Naive B cell (primary cell): Measurements from ENCODE around the gene PLVAP. TPM values are rescaled to one million over a fixed set of nuclear protein-coding genes. Genes with fewer than 3 reads are reported as not detected.

Experiments used
- ATAC-seq, 2 donors: fragments of 150-1000 bp; cut with Tn5 transposase; 2 replicates each; pipeline ENCODE4 v1.10.0; 2021; ENCODE audit warnings: low read depth in 2 of 2, mild to moderate bottlenecking in 2 of 2, moderate library complexity in 2 of 2
- DNase-seq: peaks from one replicate; pipeline ENCODE4 v3.0.0; 2022
- H3K27ac Mint-ChIP-seq, 6 donors: one replicate each; pipeline ENCODE4 v1.8.0; 2020 to 2022; ENCODE audit warnings: mild to moderate bottlenecking in 6 of 6, mixed read lengths in 6 of 6, moderate library complexity in 5 of 6, inconsistent platforms in 2 of 6
- H3K27me3 Mint-ChIP-seq, 3 donors: one replicate each; pipeline ENCODE4 v1.8.0; 2021 to 2022; ENCODE audit warnings: mixed read lengths in 3 of 3, mild to moderate bottlenecking in 1 of 3
- H3K36me3 Mint-ChIP-seq, 2 donors: one replicate each; pipeline ENCODE4 v1.8.0; 2020 to 2022; ENCODE audit warnings: mixed read lengths in 2 of 2, inconsistent platforms in 1 of 2, mild to moderate bottlenecking in 1 of 2
- H3K4me1 Mint-ChIP-seq, 3 donors: one replicate each; pipeline ENCODE4 v1.8.0; 2020 to 2022; ENCODE audit warnings: mixed read lengths in 3 of 3, inconsistent platforms in 1 of 3, mild to moderate bottlenecking in 1 of 3, moderate library complexity in 1 of 3
- H3K4me3 Mint-ChIP-seq, 8 donors: one replicate each; pipeline ENCODE4 v1.8.0; 2020 to 2022; ENCODE audit warnings: mild to moderate bottlenecking in 8 of 8, mixed read lengths in 8 of 8, moderate library complexity in 8 of 8, inconsistent platforms in 2 of 8
- H3K9me3 Mint-ChIP-seq, 7 donors: one replicate each; pipeline ENCODE4 v1.8.0; 2020 to 2022; ENCODE audit warnings: mixed read lengths in 7 of 7, mild to moderate bottlenecking in 5 of 7, inconsistent platforms in 2 of 7, moderate library complexity in 1 of 7
- polyA plus RNA-seq, 6 donors: library from polyadenylated mRNA; unstranded; fragments of 300-500 nt; fragmentation: Illumina TruSeq; gene quantifications; one replicate each; pipeline ENCODE4 v1.2.3, GENCODE V29; 2021; ENCODE audit warnings: low read depth in 6 of 6

PLVAP gene
- polyA plus RNA-seq, 6 donors from 2014 or later = not detected

DNA sequence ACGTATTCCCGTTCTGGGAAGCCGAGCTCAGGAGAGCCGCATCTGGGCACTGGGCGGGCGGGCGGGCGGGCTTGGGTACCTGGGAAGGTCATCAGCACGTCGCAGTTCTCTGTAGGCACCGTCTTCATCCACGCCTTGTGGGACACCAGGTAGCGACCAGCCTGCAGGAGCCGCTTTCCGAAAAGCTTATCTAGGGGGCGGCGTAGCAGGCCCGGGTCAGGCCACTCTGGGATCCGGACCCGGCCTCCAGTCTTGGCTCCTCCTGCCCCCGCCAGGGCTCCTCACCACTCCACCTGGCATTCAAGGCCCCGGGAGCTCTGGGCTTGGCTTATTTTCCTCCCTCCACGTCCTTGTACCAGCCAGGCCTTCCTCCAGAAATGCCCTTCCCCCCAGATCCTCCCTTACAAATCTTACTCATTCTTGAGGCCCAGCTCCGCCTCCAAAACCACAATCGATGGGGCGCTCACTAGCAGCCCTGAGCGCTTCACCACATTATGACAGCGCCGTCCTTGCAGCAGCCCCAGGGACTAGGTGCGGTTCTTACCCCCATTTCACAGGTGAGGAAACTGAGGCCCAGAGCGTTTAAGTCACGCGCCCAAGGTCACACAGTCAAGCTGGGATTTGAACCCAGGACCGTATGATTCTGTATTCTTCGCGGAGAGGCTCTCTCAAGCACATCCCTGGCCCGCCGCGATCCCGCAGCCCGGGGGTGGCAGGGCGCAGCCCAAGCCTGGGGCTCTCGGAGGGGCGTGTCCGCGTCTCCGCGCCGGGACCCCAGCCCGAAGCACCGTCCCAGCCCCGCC lies 43.3 kb downstream of the PLVAP start:
- H3K27me3 Mint-ChIP-seq = peaks cover 0 to 21% (median 16%) of the 10 kb centered on the region in 3 donors
- DNase-seq (peak; percentile 48), ATAC-seq (peak in 1 of 2 donors; percentile 7)
- no peaks in the 10 kb centered on the region for H3K9me3 Mint-ChIP-seq
- H3K27ac Mint-ChIP-seq = peak overlapping the region in 5 of 6 donors; percentile 2 to 78 (median 70)
- H3K4me1 Mint-ChIP-seq = peaks cover 30 to 45% (median 34%) of the 10 kb centered on the region in 3 donors
- no peaks in the 10 kb centered on the region for H3K36me3 Mint-ChIP-seq
- H3K4me3 Mint-ChIP-seq = peak overlapping the region; percentile 80 to 90 (median 84)

DNA sequence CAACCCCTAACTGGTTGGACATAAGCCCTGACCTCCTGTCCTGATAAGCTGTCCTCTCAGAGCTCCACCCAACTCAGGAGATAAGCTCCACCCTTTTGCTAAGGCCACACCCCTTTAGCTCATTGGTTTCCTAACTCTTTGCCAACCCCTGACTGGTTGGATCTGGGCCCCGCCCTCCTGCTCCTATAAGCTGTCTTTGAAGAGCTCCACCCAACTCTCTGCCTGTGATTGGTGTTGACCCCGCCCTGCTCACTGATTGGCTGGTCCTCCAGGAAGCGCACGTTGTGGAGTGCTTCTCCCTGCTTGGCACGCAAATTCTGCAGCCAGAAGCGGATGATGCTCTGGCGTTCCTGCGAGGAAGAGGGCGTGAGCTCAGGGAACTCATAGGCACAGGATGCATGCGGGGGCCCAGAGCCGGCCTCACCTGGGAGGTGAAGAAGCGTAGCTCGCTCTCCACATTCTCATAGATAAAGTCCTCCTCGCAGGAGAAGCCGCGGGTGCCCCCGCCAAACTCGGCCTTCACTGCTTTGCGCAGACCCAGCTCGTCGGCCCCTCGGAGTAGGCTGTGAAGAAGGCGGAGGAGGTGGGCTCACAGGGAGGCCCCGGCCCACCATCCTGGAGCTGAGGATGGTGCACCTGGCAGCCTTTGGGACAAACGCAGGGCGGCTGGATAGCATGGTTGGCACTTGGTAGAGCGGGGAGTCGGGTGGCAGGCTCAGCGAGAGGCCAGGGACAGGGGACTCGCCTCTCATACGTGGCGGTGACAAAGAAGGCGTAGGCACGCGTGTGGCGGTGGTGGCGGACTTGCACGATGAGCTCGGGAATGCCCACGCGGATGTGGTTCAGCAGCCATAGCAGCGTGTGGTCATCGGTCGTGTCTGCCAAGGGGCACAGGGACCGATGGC lies 44.2 kb downstream of the PLVAP start:
- peak overlapping the region in 7 of 8 donors; percentile 25 to 75 (median 53) for H3K4me3 Mint-ChIP-seq
- H3K4me1 Mint-ChIP-seq = peaks cover 30 to 36% (median 34%) of the 10 kb centered on the region in 3 donors
- ATAC-seq = no peak
- no peak overlapping the region for H3K27ac Mint-ChIP-seq
- DNase-seq = no peak
- H3K36me3 Mint-ChIP-seq = no peaks in the 10 kb centered on the region
- H3K27me3 Mint-ChIP-seq = peaks cover 0 to 21% (median 16%) of the 10 kb centered on the region in 3 donors
- no peaks in the 10 kb centered on the region for H3K9me3 Mint-ChIP-seq

DNA sequence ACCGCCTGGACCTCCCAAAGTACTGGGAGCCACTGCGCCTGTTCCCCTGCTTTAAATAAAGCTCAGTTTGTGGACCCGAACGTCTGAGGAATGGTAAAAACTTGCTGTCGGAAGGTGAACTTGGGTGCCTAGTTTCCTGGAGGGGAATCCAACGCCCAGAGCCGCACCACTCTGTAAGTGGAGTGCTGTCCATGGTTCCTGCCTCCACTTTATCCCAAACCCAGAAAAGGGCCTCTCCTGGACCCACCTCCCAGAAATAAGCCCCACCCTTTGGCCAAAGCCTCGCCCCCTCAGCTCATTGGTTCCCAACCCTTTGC lies 44.8 kb downstream of the PLVAP start:
- Mint-ChIP-seq H3K27me3 (peaks cover 0 to 21% (median 16%) of the 10 kb centered on the region in 3 donors), H3K4me1 (peaks cover 31 to 37% (median 31%) of the 10 kb centered on the region in 3 donors), H3K36me3 (no peaks in the 10 kb centered on the region), H3K9me3 (no peaks in the 10 kb centered on the region), H3K27ac (no peak overlapping the region), H3K4me3 (peak overlapping the region in 3 of 8 donors; percentile 47 to 75 (median 51))
- DNase-seq (no peak), ATAC-seq (no peak)

DNA sequence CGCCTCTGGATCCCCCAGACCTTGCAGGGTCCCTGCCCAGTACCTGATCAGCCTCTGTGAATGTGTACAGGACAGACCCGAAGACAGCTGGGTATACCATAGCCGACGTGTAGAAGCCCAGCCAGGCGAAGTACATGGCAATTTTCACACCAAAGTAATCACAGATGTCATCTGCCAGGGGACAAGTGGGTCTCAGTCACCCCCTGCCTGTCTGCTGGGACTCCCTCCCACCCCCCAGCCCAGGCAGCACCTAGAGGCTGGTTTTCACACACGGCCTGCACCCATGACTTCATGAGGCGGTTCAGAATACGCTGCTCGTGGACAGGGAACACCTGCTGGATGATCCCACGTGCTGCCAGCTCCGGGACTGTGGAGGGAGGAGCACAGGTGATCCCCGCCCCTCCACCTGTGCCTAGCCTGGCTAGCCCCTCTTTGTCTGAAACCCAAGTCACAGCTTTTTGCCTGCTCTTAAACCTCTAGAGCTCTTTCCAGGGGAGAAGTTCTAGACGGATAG lies 46.0 kb downstream of the PLVAP start:
- Mint-ChIP-seq H3K4me1 (peaks cover 22 to 28% (median 23%) of the 10 kb centered on the region in 3 donors), H3K36me3 (no peaks in the 10 kb centered on the region), H3K9me3 (no peaks in the 10 kb centered on the region), H3K27me3 (peaks cover 0 to 21% (median 16%) of the 10 kb centered on the region in 3 donors), H3K4me3 (peak overlapping the region in 4 of 8 donors; percentile 44 to 59 (median 54)), H3K27ac (no peak overlapping the region)
- ATAC-seq = no peak
- no peak for DNase-seq

DNA sequence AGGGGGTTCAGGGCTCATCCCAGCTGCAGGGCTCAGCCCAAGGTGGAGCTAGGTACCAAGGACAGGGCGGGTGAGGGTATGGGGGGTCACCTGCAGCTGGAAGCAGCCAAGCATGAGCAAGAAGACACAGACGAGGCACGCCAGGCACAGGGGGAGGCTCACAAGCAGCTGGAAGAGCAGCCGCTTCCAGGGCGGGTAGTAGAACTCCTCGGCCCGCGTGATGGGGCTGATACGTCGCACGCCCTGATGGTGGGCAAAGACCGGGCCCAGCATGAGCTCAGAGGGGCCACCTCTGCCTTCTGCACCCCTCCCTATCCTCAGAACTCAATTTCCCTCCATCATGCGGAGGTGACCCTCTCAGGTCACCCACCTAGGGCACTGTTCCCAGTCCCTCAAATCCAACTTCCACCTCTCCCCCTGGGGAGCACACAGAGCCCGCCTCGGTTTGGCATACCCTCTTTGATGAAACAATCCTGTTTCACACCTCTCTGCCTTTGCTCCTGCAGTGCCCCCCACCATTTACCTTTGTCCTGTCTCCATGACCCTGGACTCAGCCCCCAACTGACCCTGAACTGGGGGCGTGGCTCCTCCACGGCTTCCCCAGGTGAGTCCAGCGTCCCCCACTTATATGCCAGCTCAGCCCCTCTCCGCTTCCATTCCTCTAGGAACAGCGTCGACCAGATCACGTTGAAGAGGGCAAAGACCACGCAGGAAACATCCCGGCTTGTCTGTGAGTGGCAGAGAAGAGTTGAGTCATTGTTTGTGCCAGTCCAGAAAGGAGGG lies 46.7 kb downstream of the PLVAP start:
- Mint-ChIP-seq H3K36me3 (no peaks in the 10 kb centered on the region), H3K9me3 (no peaks in the 10 kb centered on the region), H3K27ac (peak overlapping the region in 3 of 6 donors; percentile 60 to 70 (median 69)), H3K27me3 (peaks cover 0 to 21% (median 16%) of the 10 kb centered on the region in 3 donors), H3K4me3 (peak overlapping the region; percentile 39 to 71 (median 64)), H3K4me1 (peaks cover 22 to 25% (median 23%) of the 10 kb centered on the region in 3 donors)
- ATAC-seq (no peak), DNase-seq (no peak)

DNA sequence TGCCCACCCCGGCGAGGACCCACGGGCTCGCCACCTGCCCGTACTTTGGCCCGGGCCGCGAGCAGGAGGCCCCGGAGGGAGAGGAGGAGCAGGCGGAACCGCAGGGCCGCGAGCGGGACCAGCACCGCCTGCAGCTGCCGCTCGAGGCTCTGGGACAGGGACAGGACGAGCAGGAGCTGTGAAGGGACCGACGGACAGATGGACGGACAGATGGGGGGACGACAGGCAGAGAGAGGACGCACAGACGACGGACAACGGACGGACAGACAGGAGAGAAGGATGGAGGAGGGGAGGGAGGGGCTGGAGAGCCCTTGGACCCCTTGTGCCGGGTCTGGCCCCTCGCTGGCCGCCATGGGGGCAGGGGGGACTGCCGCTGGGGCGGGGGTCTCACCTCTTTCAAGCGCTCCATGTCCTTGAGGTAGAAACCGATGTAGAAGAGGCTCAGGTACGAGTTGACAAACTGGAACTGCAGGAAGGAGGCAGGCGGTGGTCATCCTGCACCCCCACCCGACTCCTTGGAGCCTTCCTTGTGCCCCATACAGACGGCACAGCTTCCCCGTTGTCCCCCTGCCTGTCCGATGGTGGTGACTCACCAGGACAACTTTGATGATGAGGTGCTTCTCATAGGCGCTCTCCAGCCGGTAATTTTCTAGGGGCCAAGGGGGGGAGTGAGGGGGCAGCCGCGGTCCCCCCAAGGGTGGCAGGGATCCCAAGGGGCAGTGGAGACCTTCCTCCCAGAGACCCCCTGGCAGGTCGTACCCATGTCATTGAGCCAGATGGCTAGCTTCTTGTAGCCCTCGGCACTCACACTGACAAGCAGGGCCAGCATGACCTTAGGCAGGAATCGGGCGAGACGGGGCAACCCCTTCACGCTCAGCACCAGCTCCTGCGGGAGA lies 47.5 kb downstream of the PLVAP start:
- H3K27me3 Mint-ChIP-seq = peaks cover 0 to 21% (median 16%) of the 10 kb centered on the region in 3 donors
- H3K27ac Mint-ChIP-seq = no peak overlapping the region
- H3K4me3 Mint-ChIP-seq = peak overlapping the region; percentile 42 to 84 (median 66)
- H3K36me3 Mint-ChIP-seq = no peaks in the 10 kb centered on the region
- H3K4me1 Mint-ChIP-seq = peaks cover 16 to 20% (median 17%) of the 10 kb centered on the region in 3 donors
- H3K9me3 Mint-ChIP-seq = no peaks in the 10 kb centered on the region
- DNase-seq (no peak), ATAC-seq (no peak)

DNA sequence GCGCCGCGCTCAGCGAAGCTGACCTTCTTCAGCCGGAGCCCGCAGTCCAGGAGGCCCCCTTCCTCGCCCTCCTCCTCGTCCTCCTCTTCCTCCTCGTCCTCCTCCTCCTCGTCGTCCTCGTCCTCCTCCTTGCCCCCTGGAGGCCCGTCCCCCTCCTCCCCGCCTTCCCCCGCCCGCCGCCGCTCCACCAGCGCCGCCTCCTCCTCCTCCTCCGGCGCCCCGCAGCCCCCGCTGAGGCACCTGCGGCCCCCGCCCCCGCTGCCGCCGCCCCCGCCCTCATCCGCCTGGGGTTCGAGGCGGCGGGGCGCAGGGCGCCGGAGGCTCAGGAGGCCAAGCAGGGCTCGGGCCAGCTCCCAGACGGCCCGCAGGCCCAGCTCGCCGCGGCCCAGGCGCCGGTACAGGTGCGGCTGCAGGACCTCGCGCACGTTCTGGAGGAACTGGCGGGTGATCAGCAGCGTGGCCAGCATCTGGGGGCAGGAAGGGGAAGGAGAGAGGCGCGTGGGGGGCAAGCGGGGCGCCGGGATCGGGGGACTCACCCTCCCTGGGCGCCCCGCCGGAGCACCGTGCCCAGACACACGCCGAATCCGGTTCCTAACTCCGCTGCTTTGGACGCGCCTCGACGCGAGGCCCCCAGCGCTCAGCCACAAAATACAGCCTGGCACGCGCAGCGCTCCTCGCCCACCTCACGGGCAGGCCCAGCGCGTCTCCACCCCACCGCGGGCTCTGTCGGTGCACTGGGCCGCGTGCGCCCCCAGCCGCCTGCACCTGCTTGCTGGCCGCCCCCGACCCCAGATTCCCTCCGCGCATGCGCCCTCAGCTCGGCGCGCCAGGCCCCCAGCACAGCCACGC lies 48.4 kb downstream of the PLVAP start:
- Mint-ChIP-seq H3K27ac (peak overlapping the region in 1 of 6 donors; percentile 24), H3K9me3 (no peaks in the 10 kb centered on the region), H3K4me1 (peaks cover 8 to 14% (median 14%) of the 10 kb centered on the region in 3 donors), H3K36me3 (no peaks in the 10 kb centered on the region), H3K27me3 (peaks cover 0 to 17% (median 11%) of the 10 kb centered on the region in 3 donors), H3K4me3 (peak overlapping the region in 7 of 8 donors; percentile 64 to 86 (median 81))
- DNase-seq (peak; percentile 38), ATAC-seq (peak; percentile 33 to 34)

DNA sequence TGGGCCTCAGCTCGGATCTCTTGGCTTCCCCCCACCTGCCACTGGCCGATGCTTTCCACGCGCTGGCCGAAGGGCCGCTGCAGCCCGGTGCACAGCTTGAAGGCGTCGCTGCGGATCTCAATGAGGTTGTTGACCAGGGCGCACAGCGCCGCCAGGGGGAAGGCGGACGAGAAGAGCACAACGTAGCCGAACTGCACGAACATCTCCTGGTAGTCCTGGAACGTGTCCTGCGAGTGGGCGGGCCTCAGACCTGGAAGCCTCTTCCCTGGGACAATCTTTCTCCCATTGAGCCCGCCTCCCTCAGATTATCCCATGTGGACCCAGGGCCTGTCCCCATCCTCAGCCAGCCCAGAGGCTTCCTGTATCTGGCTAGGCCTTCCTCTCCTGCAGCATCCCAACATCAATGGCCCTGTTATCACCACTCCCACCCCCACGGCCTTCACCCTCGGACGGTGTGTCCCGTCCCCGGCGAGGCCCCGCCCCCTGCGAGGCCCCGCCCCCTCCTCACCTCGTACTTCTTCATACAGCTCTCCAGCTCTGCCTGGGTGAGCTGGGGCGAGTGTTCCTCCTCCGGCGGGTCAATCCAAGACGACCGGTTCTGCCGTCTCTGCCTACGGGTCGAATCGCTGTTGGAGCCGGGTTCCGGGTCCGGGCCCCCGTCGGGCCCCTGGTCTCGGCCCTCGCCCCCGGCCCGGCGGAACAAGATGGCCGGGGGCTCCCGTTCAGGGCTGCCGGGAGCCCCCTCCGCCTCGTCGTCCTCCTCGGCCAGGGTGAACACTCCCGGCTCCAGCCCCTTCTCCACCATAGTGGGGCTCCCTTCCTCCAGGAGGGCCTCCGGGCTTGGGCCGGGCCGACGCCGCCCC lies 49.3 kb downstream of the PLVAP start:
- H3K4me1 Mint-ChIP-seq = peaks cover 6 to 16% (median 12%) of the 10 kb centered on the region in 3 donors
- peaks cover 0 to 14% (median 8%) of the 10 kb centered on the region in 3 donors for H3K27me3 Mint-ChIP-seq
- peak overlapping the region; percentile 70 to 92 (median 82) for H3K4me3 Mint-ChIP-seq
- ATAC-seq (peak; percentile 82 to 83), DNase-seq (peak; percentile 55)
- H3K9me3 Mint-ChIP-seq = no peaks in the 10 kb centered on the region
- no peaks in the 10 kb centered on the region for H3K36me3 Mint-ChIP-seq
- H3K27ac Mint-ChIP-seq = peak overlapping the region in 1 of 6 donors; percentile 24

DNA sequence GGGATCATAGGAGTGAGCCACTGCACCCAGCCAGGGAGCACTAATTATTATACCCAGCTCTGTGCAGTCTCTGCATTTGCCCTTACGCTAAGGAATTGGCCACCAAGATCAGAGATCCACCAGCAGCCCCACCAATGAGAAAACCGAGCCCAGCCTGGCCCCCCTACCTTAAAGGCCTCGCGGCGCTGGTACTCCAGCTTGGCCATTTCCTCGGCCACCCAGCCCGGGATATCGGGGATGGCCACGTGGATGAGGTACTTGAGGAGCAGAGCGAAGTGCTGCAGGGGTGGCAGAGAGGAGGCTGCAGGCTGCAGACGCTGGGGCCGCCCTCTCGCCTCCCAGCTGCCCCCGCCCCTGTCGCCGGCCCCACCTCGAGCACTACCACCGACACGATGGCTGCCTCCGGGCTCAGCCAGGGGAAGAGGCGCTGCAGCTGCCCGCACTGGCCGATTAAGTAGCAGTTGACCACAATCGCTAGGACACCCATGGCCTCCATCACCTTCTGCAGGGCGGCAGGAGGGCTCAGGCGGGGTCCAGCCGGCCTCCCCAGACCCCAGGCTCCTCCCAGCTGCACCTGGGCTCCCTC lies 50.0 kb downstream of the PLVAP start:
- H3K4me1 Mint-ChIP-seq = peaks cover 6 to 20% (median 19%) of the 10 kb centered on the region in 3 donors
- peak overlapping the region in 1 of 6 donors; percentile 84 for H3K27ac Mint-ChIP-seq

DNA sequence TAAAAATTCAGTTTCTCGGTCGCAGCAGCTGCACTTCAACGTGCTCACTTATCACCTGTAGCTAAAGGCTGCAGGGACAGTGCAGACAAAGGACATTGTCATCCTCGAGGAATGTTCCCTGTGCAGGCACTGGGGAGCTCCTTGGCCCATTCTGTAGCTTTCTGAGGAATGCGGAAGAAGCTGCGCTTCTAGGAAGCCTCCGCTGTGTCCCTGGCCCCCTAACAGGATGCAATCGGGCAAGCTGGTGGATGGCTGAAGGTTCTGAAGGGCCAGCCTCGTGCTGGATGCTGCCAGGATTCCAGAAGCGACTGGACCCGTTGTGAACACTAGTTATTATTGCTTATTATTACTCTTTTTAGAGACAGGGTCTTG lies 50.6 kb downstream of the PLVAP start:
- peaks cover 6 to 20% (median 20%) of the 10 kb centered on the region in 3 donors for H3K4me1 Mint-ChIP-seq
- no peak for ATAC-seq
- peaks cover 0 to 10% (median 8%) of the 10 kb centered on the region in 3 donors for H3K27me3 Mint-ChIP-seq
- no peak overlapping the region for H3K27ac Mint-ChIP-seq
- no peak for DNase-seq
- peaks cover 0 to 7% of the 10 kb centered on the region in 2 donors for H3K36me3 Mint-ChIP-seq
- H3K9me3 Mint-ChIP-seq = no peaks in the 10 kb centered on the region
- peak overlapping the region in 5 of 8 donors; percentile 15 to 65 (median 49) for H3K4me3 Mint-ChIP-seq

More for the DNA sequence above, 50.0 kb downstream of the PLVAP start:
- peaks cover 0 to 5% of the 10 kb centered on the region in 2 donors for H3K36me3 Mint-ChIP-seq
- DNase-seq (no peak), ATAC-seq (no peak)
- H3K27me3 Mint-ChIP-seq = peaks cover 0 to 10% (median 8%) of the 10 kb centered on the region in 3 donors
- H3K9me3 Mint-ChIP-seq = no peaks in the 10 kb centered on the region
- H3K4me3 Mint-ChIP-seq = peak overlapping the region in 5 of 8 donors; percentile 32 to 92 (median 64)
